Panc1 (cell line): ENCODE data around the gene ENOX1. TPM values are rescaled to one million over a fixed set of nuclear protein-coding genes. Genes with fewer than 3 reads are reported as not detected.

Source experiments
- ATAC-seq: fragments of 200-7000 bp; cut with Tn5 transposase; 2 replicates; pipeline ENCODE4 v1.9.1; 2020; ENCODE audit warnings: mild to moderate bottlenecking, moderate library complexity
- BruUV-seq: library from RNA; stranded (reverse); fragments of 400-500 nt; replicated peaks from 2 replicates; lab custom pipeline; 2021; lab: Mats Ljungman, UMichigan
- CTCF ChIA-PET: fragments of 300-600 bp; sonication (Branson Sonifier 250); formaldehyde crosslinking; loops from one replicate; lab custom pipeline; 2022; ENCODE audit warnings: antibody characterized with exemption; lab: Charles Lee
- POLR2A ChIA-PET: fragments of 300-600 bp; sonication (Branson Sonifier 250); formaldehyde crosslinking; loops from one replicate; lab custom pipeline; 2022; ENCODE audit warnings: antibody characterized with exemption; lab: Charles Lee
- DNase-seq: peaks from one replicate; pipeline ENCODE4 v3.0.0-alpha.2; 2010; ENCODE audit warnings: low read depth, low spot score
- H3K27ac ChIP-seq: 2 replicates; pipeline ENCODE4 v1.5.1; 2011; ENCODE audit warnings: mild to moderate bottlenecking, low read length, inconsistent platforms
- H3K27me3 ChIP-seq: fragments of 200-500 bp; sonication (Bioruptor generic); 2 replicates; pipeline ENCODE4 v1.6.0; 2014; ENCODE audit warnings: low read length, inconsistent platforms; ENCODE audit not compliant: control insufficient read depth, insufficient read depth
- H3K36me3 ChIP-seq: fragments of 200-500 bp; sonication (Bioruptor generic); 2 replicates; pipeline ENCODE4 v1.5.1; 2014; ENCODE audit warnings: inconsistent platforms, mild to moderate bottlenecking, low read length, moderate library complexity; ENCODE audit not compliant: control insufficient read depth, insufficient read depth
- H3K4me1 ChIP-seq: 2 replicates; pipeline ENCODE4 v1.5.1; 2011; ENCODE audit warnings: inconsistent platforms, mild to moderate bottlenecking, low read length, moderate library complexity; ENCODE audit not compliant: control insufficient read depth, insufficient read depth
- H3K4me3 ChIP-seq, 2 experiments: 2 replicates each; pipeline ENCODE4 v1.5.1; 2011 to 2012; ENCODE audit warnings: low read depth in 2 of 2, low read length in 2 of 2, mild to moderate bottlenecking in 2 of 2, inconsistent platforms in 1 of 2, moderate library complexity in 1 of 2
- H3K9me3 ChIP-seq: fragments of 200-500 bp; sonication (Bioruptor generic); 2 replicates; pipeline ENCODE4 v1.5.1; 2014; ENCODE audit warnings: low read depth, mild to moderate bottlenecking, inconsistent platforms, low read length, moderate library complexity; ENCODE audit not compliant: control insufficient read depth, insufficient read depth
- POLR2AphosphoS5 ChIP-seq: IDR thresholded peaks from 2 replicates; pipeline ENCODE4 v1.6.1; 2012; ENCODE audit warnings: mild to moderate bottlenecking, low read depth, low read length, moderate library complexity
- SIN3A ChIP-seq: IDR thresholded peaks from 2 replicates; pipeline ENCODE4 v1.6.1; 2012; ENCODE audit warnings: low read depth, mild to moderate bottlenecking, low read length, moderate library complexity, borderline replicate concordance; ENCODE audit not compliant: insufficient read depth
- TCF7L2 ChIP-seq: IDR thresholded peaks from 2 replicates; pipeline ENCODE4 v1.6.1; 2011; ENCODE audit warnings: mild to moderate bottlenecking, low read depth, low read length, inconsistent platforms
- in situ Hi-C: cut with HindIII; loops from 2 replicates; pipeline ENCODE4 v1.10.0; 2016; ENCODE audit warnings: low sequenced_read_pairs, low pct_unique_long_range_greater_than_20kb
- intact Hi-C: fragments of 100-400 bp; cut with micrococcal nuclease; formaldehyde crosslinking; loops from one replicate; pipeline ENCODE4 v1.10.0; 2022; ENCODE audit not compliant: unreplicated experiment
- total RNA-seq: library from RNA; stranded (reverse); gene quantifications from one replicate; pipeline ENCODE4 v1.2.1, GENCODE V29; 2021; ENCODE audit not compliant: unreplicated experiment
- TF ChIP-seq, protein P1 (sequence below), 2 experiments: IDR thresholded peaks; 2 replicates each; pipeline ENCODE4 v1.6.1; 2011 to 2012; ENCODE audit warnings: low read depth in 2 of 2, control low read depth in 1 of 2, low read length in 1 of 2, mild to moderate bottlenecking in 1 of 2, moderate library complexity in 1 of 2; ENCODE audit not compliant: insufficient read depth in 1 of 2
- TF ChIP-seq, protein P2 (sequence below): fragments of 450-650 bp; IDR thresholded peaks from 2 replicates; pipeline ENCODE4 v1.5.1; 2017; ENCODE audit warnings: mild to moderate bottlenecking

The ENOX1 gene
- total RNA-seq, 1 experiment from 2014 or later: 0.23 TPM

DNA sequence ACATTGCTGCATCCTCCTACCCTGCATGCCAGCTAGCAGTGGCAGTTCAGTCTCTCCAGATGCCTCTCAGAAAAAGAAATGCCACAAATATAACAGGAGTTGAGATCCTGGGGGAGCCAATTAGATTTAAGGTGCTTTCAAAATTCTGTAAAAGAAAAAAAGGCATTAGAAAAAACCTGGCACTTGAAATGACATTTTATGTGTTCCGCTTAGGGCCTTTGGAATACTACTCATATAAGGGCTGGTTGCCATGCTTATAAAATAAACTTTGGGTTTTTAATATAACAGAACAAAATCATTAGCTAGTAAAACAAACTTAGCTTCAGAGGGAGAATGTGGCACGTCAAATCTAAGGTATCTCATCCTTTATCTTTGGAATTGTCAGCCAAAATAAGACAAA, 104.1 kb downstream of the ENOX1 start:
- intact Hi-C loops: no loop called here
- DNase-seq (no peak), ATAC-seq (no peak)
- TF ChIP-seq POLR2AphosphoS5 (no peak), TCF7L2 (no peak), SIN3A (no peak)
- TF ChIP-seq, protein P1, sequence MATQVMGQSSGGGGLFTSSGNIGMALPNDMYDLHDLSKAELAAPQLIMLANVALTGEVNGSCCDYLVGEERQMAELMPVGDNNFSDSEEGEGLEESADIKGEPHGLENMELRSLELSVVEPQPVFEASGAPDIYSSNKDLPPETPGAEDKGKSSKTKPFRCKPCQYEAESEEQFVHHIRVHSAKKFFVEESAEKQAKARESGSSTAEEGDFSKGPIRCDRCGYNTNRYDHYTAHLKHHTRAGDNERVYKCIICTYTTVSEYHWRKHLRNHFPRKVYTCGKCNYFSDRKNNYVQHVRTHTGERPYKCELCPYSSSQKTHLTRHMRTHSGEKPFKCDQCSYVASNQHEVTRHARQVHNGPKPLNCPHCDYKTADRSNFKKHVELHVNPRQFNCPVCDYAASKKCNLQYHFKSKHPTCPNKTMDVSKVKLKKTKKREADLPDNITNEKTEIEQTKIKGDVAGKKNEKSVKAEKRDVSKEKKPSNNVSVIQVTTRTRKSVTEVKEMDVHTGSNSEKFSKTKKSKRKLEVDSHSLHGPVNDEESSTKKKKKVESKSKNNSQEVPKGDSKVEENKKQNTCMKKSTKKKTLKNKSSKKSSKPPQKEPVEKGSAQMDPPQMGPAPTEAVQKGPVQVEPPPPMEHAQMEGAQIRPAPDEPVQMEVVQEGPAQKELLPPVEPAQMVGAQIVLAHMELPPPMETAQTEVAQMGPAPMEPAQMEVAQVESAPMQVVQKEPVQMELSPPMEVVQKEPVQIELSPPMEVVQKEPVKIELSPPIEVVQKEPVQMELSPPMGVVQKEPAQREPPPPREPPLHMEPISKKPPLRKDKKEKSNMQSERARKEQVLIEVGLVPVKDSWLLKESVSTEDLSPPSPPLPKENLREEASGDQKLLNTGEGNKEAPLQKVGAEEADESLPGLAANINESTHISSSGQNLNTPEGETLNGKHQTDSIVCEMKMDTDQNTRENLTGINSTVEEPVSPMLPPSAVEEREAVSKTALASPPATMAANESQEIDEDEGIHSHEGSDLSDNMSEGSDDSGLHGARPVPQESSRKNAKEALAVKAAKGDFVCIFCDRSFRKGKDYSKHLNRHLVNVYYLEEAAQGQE (IDR thresholded peaks at IDR 0.05; ENCODE audit: insufficient read depth in 1 of 2, low read depth in 2 of 2, low read length in 1 of 2): no peak
- TF ChIP-seq, protein P2, sequence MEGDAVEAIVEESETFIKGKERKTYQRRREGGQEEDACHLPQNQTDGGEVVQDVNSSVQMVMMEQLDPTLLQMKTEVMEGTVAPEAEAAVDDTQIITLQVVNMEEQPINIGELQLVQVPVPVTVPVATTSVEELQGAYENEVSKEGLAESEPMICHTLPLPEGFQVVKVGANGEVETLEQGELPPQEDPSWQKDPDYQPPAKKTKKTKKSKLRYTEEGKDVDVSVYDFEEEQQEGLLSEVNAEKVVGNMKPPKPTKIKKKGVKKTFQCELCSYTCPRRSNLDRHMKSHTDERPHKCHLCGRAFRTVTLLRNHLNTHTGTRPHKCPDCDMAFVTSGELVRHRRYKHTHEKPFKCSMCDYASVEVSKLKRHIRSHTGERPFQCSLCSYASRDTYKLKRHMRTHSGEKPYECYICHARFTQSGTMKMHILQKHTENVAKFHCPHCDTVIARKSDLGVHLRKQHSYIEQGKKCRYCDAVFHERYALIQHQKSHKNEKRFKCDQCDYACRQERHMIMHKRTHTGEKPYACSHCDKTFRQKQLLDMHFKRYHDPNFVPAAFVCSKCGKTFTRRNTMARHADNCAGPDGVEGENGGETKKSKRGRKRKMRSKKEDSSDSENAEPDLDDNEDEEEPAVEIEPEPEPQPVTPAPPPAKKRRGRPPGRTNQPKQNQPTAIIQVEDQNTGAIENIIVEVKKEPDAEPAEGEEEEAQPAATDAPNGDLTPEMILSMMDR: no peak
- ChIA-PET CTCF (no interaction called here), POLR2A (no interaction called here)
- in situ Hi-C loops: no loop called here
- no peaks in the 10 kb centered on the region for H3K9me3 ChIP-seq
- no peak overlapping the region for H3K4me3 ChIP-seq
- no peaks in the 10 kb centered on the region for H3K36me3 ChIP-seq
- H3K4me1 ChIP-seq: no peaks in the 10 kb centered on the region
- H3K27me3 ChIP-seq: no peaks in the 10 kb centered on the region
- H3K27ac ChIP-seq: no peak overlapping the region
- BruUV-seq: no TSS peak

DNA sequence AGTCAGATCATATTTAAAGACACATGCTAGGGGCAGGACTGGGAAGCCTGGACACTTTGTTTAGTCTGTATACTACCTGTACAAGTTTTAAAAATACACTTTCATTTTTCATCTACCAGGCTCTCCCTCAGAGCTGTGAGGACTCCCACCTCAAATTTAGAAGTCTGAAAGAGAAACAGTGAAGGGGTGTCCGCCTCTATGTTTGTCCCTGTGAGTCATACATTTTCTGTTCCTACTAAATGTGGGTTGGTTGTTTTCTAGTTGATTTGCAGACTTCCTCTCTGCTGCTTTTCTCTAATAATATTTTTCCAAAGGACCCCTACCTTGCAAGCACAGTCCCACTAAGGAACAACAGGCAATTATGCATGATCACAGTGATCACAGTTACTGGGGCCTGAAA, 110.5 kb downstream of the ENOX1 start:
- Histone ChIP-seq H3K27ac (no peak overlapping the region), H3K36me3 (no peaks in the 10 kb centered on the region), H3K4me1 (no peaks in the 10 kb centered on the region), H3K4me3 (no peak overlapping the region), H3K27me3 (no peaks in the 10 kb centered on the region), H3K9me3 (no peaks in the 10 kb centered on the region)
- POLR2A ChIA-PET: no interaction called here
- no peak for ATAC-seq
- CTCF ChIA-PET: no interaction called here
- BruUV-seq: no TSS peak
- intact Hi-C loops (no loop called here), in situ Hi-C loops (no loop called here)
- no peak for DNase-seq
- TF ChIP-seq SIN3A (no peak), TCF7L2 (no peak)
- TF ChIP-seq, protein P2: no peak

DNA sequence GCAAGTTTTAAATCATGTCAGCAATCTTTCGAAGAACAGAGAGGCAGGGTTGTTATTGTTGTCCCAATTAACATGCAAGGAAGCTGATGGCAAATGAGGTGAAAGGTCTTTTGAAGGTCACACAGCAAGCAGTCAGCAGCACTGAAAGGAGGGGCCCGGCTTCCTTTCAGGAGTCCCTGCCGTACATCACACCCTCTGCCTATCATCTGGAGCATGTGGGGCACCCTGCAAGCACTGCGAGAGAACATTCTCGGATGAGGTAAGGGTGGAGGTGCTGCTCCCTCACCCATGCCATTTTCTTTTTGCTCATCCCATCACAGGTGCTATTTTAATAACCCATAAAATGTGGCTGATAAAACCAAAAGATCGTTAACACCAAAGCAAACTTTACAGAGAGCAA, 111.2 kb downstream of the ENOX1 start:
- H3K9me3 ChIP-seq: no peaks in the 10 kb centered on the region
- H3K36me3 ChIP-seq: no peaks in the 10 kb centered on the region
- H3K27me3 ChIP-seq: no peaks in the 10 kb centered on the region
- H3K4me3 ChIP-seq: no peak overlapping the region
- CTCF ChIA-PET: no interaction called here
- no peaks in the 10 kb centered on the region for H3K4me1 ChIP-seq
- DNase-seq (no peak), ATAC-seq (no peak)
- POLR2A ChIA-PET: no interaction called here
- no peak overlapping the region for H3K27ac ChIP-seq
- no peak for TF ChIP-seq POLR2AphosphoS5
- TF ChIP-seq, protein P2: no peak
- TF ChIP-seq TCF7L2: no peak
- TF ChIP-seq, protein P1 (IDR thresholded peaks at IDR 0.05; ENCODE audit: insufficient read depth in 1 of 2, low read depth in 2 of 2, low read length in 1 of 2): no peak
- TF ChIP-seq SIN3A: no peak
- no TSS peak for BruUV-seq
- in situ Hi-C loops: no loop called here
- intact Hi-C loops: no loop called here
